Fibroblast of skin of left quadriceps (primary cell): ENCODE results near the gene GPR17.

ENCODE experiments used
- DNase-seq, 2 experiments: peaks; one replicate each; pipeline ENCODE4 v3.0.0-alpha.2; 2013; ENCODE audit warnings: low read depth in 2 of 2

Gene GPR17

DNA sequence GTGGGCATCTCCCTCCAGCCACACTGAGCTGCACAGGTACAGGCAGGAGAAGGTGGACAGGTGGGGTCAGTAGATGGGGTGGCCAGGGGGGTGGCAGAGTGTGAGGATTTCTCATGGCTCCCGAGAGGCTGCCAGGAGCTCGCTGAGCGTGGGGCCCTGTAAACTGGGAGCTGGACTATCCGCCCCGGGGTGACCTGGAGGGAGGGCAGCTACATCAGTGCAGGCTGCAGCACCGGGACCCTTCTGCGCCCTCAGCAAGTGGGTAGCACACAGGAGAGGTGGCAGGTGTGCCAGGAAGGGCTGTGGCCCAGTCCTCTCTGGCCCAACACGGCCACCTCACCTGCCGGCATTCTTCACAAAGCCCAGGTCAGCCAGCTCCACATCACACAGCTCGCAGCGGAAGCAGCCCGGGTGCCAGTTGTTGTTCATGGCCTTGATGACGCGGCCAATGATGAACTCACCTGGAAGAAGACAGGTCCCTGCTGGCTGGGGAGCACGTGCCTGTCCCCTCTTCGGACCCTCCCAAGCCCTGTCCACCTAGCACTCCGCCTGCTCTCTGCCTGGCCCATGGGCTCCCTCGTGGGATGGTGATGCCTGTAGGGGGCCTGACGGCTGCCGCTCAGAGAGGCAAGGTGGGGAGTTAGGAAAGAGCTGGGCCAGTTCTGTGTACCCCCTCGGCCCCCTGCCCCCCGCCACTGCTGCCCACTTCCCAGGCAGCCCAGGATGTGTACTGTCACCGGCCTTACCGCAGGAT lies 8.3 kb downstream of the GPR17 start:
- no peak for DNase-seq

DNA sequence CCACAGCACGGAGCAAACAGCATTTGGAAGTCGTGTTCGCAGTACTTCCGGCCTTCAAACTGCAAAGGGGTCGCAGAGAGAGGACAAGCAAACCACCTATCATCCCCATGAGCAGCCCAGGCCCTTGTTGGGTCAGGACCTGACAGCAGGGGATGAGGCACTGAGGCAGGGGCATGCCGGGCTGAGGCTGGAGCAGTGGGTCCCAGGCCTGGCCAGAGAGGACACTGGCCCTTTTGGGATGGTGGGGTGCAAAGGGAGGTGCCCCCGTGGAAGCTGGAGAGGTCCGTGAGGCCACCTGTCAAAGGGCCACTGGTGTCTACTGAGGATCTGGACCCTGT lies 8.9 kb downstream of the GPR17 start:
- DNase-seq, result no peak

DNA sequence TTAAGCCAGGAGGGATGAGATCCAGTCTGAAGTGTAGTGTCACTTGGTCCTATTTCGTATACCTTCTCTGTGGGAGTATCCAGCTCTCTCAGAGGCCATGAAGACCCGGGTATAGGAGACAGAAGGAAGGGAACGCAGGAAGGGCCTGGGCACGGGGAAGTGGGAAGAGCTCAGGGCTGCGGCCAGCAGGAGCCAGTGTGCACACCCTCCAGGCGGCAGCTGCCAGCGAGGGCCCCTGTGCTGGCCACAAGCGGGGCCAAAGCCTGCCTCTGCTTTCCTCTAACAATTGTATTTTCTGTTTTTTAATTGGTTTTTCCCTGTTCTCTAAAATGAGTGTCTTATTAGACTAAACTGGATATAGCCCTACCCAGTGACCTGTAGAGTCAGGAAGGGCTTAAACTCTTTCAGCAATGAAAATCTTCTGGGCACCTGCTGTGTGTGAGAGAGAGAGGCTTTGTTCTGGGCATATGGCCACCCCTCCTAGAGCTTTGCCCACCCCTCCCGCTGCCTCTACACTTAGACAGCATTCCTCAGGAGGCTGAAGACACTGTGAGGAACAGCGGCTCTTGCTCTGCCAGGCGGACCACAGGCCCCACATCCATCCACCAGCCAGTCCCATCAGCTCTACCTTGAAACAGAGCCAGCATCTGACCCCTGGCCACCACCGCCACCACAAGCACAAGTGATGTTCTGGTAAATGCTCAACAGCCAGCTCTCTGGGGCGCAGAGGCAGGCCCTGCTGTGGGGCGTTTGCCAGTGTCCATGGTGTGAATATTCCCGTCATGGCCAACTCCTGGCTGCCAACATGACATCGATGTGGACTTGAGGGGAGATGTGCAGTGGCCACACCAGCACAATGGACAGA lies 9.5 kb downstream of the GPR17 start:
- DNase-seq, result no peak

DNA sequence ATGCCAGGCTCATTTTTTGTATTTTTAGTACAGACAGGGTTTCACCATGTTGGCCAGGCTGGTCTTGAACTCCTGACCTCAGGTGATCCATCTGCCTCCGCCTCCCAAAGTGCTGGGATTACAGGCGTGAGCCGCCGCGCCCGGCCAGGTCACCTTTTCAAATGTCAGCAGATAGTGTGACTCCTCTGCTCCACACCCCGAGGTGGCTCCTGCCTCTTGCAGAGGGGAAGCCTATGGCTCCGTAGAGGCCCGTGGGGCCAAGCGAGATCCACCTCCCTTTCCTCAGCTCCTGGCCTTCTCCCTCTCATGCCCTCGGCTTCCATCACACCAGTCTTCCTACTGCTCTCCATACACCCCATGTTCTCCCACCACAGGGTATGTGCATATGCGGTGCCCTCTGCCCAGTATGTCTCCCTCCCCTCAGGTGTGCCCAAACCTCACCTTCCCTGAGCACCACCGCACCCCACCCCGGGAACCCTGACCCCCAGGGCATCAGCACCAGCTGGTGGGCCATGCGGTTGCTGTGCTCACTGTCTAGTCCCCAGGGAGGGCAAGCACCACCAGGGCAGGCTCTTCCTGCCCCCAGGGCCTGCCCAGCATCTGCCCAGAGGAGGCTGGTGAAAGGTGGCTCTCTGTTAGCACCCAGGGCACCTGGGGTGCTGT lies 10.7 kb downstream of the GPR17 start:
- DNase-seq, result no peak

- DNase-seq, result no peak
Measured at GRCh38 chr2:127657232-127657595, 11.3 kb downstream of the GPR17 start.

DNA sequence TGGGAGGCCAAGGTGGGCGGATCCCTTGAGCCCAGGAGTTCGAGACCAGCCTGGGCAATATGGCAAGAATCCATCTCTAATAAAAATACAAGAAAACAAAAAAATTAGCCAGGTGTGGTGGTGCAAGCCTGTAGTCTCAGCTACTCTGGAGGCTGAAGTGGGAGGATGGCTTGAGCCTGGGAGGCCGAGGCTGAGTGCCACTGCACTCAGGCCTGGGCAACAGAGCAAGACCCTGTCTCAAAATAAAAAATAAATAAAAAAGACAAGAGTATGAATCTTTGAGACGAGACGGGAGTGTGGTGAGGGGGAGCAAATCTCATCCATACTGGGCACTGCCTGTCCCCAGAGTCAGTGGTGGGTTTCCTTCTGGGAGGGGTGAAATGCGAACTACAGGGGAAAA lies 12.2 kb downstream of the GPR17 start:
- no peak for DNase-seq

- DNase-seq, result no peak
Measured at GRCh38 chr2:127658641-127659407, 12.9 kb downstream of the GPR17 start.

DNA sequence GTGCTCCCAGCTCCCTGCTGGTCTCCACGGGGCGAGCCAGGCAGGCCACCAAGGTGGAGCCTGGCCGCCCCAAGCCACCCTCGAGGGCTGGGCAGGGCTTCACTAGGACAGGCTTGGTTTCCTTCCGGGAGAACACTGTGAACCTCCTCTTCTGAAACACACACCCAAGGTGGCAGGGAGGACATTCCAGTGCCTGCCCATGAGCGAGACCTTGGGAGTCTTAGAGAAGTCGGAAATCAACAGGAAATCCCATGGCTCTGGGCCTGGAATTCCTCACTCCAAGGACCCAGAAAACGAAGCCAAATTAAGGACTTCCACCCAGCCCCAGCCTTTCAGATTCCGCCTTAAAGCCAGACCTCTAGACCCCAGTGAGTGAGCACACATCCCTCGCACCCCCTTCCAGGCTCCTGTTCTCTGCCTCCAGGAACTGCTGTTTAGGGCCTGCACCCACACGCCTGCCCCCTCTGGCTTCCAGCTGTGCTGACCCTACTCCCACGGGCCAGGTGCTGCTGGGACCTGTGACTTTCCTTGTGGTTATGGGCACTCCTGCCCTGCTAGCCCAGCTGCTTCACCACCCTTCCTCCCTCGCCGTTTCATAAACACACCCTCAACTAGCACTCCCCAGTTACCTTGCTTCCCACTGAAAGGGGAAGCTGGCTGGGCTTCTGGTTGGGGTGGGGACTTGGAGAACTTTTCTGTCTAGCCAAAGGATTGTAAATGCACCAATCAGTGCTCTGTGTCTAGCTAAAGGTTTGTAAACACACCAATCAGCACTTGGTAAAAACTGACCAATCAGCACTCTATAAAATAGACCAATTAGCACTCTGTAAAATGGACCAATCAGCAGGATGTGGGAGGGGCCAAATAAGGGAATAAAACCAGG lies 13.7 kb downstream of the GPR17 start:
- no peak for DNase-seq

GRCh38 chr2:127660291-127660578 lies 14.3 kb downstream of the GPR17 start:
- DNase-seq, result no peak

DNA sequence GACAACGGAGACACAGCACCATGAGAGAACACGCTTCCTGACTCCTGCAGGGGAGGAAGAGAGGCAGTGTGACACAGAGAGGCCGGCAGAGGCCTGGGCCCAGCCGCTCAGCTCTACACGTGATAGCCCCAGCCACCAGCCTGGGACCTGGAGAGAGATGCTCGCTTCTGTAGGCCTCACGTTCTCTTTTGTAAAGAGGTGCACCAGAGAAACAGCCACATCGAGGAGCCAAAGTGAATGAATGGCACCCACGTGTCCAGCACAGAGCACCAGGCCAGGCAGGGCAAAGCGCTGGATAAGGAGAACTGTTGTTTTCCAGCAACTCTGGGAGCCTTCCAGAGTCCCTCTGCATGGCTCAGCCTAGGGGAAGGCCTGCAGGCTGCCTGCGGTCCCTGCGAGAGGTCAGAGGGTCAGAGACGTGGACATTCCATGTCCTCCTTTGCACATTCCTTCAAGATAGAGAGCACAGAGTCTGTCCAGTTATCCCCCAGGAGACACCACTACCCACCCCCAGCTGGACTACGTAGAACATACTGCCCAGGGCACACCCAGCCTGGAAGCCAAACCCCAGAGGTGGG lies 15.2 kb downstream of the GPR17 start:
- no peak for DNase-seq

DNA sequence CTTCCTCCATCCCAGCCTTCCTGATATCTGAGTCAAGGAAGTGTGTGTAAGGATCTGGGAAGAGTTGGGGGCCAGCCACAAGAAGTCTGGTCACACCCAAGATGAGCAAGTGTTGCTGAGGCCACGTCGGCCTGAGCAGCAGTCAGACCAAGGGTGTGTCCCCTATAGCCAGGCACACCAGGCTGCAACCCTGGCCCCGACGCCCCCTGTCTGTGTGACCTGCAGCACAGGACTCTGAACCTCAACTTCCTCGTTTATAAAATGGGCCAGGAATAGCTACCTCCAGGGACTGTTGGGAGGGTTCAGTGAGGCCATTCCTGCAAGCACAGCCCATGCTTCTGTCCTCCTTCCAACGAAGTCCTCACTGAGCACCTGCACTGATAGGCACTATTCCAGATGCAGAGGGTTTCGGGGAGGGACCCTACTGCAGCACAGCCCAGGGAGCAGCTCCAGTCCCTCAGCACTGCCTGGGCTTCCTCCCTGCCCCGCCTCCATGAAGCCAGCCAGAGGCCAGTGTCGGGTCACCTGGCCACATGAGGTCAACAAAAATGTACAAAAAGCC lies 16.1 kb downstream of the GPR17 start:
- no peak for DNase-seq

DNA sequence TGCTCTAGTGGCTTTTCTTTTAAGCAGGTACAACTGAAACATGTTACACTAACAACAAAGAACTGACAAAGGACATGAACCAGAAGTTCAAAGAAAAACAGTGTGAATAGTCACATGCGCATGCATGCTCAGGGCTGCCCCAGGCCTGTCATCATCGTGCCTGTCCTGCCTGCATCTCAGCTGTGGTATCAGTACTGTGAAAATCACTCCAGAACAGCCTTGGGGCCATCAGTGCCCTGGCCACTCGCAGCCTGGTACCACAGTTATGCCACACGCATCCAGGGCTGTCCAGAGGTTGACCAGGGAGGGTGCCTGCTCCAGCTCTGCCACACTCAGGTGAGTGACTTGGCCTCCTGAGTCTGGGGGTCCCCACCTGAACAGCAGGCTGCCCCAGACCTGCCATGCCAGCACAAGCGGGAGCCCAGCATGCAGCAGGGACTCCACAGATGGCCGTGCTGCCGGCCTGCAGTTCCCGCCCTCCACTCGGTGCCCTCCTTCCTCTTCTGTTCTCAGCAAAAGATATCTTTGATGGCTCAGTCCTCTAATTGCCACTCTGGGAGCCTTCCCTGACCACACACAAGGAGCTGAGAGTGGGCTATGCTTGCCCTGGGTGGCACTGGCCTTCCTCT lies 17.1 kb downstream of the GPR17 start:
- DNase-seq, result no peak

- DNase-seq, result no peak
Measured at GRCh38 chr2:127663566-127664064, 17.7 kb downstream of the GPR17 start.

DNA sequence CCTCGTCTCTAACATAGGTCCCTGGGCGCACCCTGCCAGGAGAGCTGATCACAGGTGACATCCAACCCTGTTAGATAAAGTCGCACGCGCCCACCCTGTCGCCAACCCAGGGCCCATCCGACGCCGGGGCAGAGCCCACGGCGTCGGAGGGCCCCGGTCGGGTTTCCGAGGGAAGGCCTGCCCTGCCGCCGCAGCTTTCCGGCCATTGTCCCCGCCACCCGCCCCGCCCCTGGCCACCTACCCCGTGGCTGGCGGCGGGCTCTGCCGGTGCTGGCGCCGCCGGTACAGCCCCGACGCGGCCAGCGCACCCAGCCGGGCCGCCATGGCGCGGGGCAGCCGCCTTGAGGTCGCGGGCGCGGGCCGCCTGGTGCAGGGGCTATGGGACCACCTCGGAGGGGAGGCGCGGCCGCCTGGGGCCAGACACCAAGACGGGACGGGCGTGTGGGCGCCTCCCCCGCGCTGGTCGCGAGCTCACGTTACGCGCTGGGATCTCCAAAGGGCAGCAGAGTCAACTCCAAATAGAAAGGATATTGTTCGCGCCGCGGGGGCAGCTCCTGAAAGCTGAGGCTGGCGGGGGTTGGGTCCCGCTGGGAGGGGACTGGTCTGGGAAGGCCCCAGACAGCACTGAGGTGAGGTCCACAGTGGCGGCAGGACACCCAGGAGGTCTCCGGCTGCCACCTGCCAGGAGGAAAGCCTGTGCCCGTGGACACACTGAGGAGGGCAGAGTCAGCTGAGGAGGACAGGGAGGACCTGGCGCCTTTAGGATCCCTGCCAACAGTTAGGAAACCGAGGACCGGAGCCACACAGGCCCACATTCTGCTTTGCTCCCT lies 18.3 kb downstream of the GPR17 start:
- no peak for DNase-seq

- DNase-seq, result no peak
Measured at GRCh38 chr2:127664895-127665225, 18.9 kb downstream of the GPR17 start.

- no peak for DNase-seq
Measured at GRCh38 chr2:127665267-127665893, 19.4 kb downstream of the GPR17 start.

DNA sequence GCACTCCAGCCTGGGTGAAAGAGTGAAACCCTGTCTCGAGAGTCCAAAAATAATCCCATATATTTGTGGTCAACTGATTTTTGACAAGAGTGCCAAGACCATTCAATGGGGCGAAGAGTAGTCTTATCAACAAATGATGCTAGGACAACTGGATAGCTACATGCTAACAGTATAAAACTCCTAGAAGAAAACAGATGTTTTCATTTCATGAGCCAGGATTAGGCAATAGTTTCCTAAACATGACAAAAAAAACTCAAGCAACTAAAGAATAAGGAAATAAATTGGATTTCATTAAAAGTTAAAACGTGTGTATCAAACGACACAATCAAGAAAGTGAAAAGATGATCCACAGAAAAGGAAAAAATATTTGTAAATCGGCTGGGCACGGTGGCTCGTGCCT lies 23.1 kb downstream of the GPR17 start:
- DNase-seq, result no peak

GRCh38 chr2:127670055-127670956 lies 24.4 kb downstream of the GPR17 start:
- DNase-seq, result no peak
